CD4-positive, alpha-beta T cell (primary cell): ENCODE results near the gene CACNA1D. TPM values are rescaled to one million over a fixed set of nuclear protein-coding genes. Genes with fewer than 3 reads are reported as not detected.

ENCODE experiments used
- ATAC-seq: fragments of 200-7000 bp; cut with Tn5 transposase; one replicate; pipeline ENCODE4 v1.10.0; 2022; ENCODE audit warnings: mild to moderate bottlenecking; ENCODE audit not compliant: poor library complexity
- CTCF ChIA-PET: fragments of 350-600 bp; sonication (Branson Sonifier 250); formaldehyde crosslinking; loops from one replicate; lab custom pipeline; 2021; ENCODE audit warnings: antibody characterized with exemption, inconsistent platforms; lab: Charles Lee
- POLR2A ChIA-PET: fragments of 350-600 bp; sonication (Branson Sonifier 250); formaldehyde crosslinking; loops from one replicate; lab custom pipeline; 2021; ENCODE audit warnings: antibody characterized with exemption, inconsistent platforms; lab: Charles Lee
- DNase-seq, 14 experiments: peaks; one replicate each; pipeline ENCODE4 v3.0.0-alpha.2; 2013 to 2020; ENCODE audit warnings: mixed read lengths in 2 of 14
- H3K27ac ChIP-seq, 2 donors: one replicate each; pipeline versions ENCODE4 v1.5.1 to v1.7.0; 2013; ENCODE audit warnings: low read length in 2 of 2, low read depth in 1 of 2, mild to moderate bottlenecking in 1 of 2
- H3K27me3 ChIP-seq, 2 experiments: 1 replicate in 1 of 2; 2 replicates in 1 of 2; pipeline versions ENCODE4 v1.6.1 to v1.7.0; 2013; ENCODE audit warnings: low read length in 2 of 2, control low read depth in 1 of 2, mild to moderate bottlenecking in 1 of 2, moderate library complexity in 1 of 2; ENCODE audit not compliant: insufficient read depth in 2 of 2, control insufficient read depth in 1 of 2
- H3K36me3 ChIP-seq: one replicate; pipeline ENCODE4 v1.6.1; 2013; ENCODE audit warnings: low read length, control low read depth; ENCODE audit not compliant: insufficient read depth
- H3K4me1 ChIP-seq: one replicate; pipeline ENCODE4 v1.6.1; 2013; ENCODE audit warnings: low read length, control low read depth; ENCODE audit not compliant: insufficient read depth
- H3K4me3 ChIP-seq: one replicate; pipeline ENCODE4 v1.5.1; 2013; ENCODE audit warnings: mild to moderate bottlenecking, low read length, moderate library complexity
- H3K9me3 ChIP-seq, 2 experiments: 1 replicate in 1 of 2; 2 replicates in 1 of 2; pipeline versions ENCODE4 v1.6.1 to v1.7.0; 2013; ENCODE audit warnings: low read length in 2 of 2, mild to moderate bottlenecking in 2 of 2, control low read depth in 1 of 2, moderate library complexity in 1 of 2; ENCODE audit not compliant: control insufficient read depth in 1 of 2, insufficient read depth in 1 of 2
- H3K27ac Mint-ChIP-seq: one replicate; pipeline ENCODE4 v1.8.0; 2020; ENCODE audit warnings: mixed read lengths
- H3K27me3 Mint-ChIP-seq: one replicate; pipeline ENCODE4 v1.8.0; 2021; ENCODE audit warnings: mixed read lengths
- H3K36me3 Mint-ChIP-seq: one replicate; pipeline ENCODE4 v1.8.0; 2021; ENCODE audit warnings: low read depth, mixed read lengths
- H3K4me1 Mint-ChIP-seq: one replicate; pipeline ENCODE4 v1.8.0; 2021; ENCODE audit warnings: low read depth, mixed read lengths
- H3K4me3 Mint-ChIP-seq: one replicate; pipeline ENCODE4 v1.8.0; 2020; ENCODE audit warnings: mild to moderate bottlenecking, mixed read lengths
- H3K9me3 Mint-ChIP-seq: one replicate; pipeline ENCODE4 v1.8.0; 2020; ENCODE audit warnings: mixed read lengths
- intact Hi-C, 2 experiments: fragments of 100-400 bp; cut with DNase I in 1 of 2; cut with micrococcal nuclease in 1 of 2; formaldehyde crosslinking; loops; one replicate each; pipeline versions ENCODE4 v1.15.1 to v1.9.0; 2023 to 2025; cut with DNase I, micrococcal nuclease
- total RNA-seq, 174 experiments: library from RNA in 2 of 174; stranded (reverse) in 2 of 174; gene quantifications; one replicate each; pipeline ENCODE4 v1.2.3 and lab custom pipeline; 2021 to 2026
- TF ChIP-seq, protein P1 (sequence below): fragments of 200-600 bp; IDR thresholded peaks from one replicate; pipeline ENCODE4 v1.8.0; 2022; ENCODE audit warnings: antibody characterized with exemption, mild to moderate bottlenecking

CACNA1D gene
- total RNA-seq, 2 experiments from 2014 or later, result not detected

DNA sequence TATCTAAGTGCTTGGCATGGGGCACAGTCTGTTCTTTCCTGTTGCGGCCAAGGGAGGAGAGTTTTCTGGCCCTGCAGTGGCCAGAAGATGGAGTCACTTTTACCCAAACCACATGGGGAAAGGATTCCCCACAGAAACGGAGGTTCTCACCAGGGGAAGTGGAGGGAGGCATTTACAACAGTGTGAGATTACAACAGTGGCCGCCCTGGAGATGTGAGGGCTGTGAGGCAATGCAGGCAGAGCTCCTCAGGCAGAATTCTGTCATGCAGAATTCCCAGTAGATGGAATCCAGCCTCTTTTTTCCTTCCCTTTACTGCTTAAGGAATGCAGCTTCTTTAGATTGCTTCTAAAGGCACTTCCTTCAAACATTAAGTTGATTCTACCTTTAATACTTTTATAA lies 83.1 kb downstream of the CACNA1D start:
- H3K4me3 ChIP-seq, result no peak overlapping the region
- no peak overlapping the region for H3K27ac ChIP-seq
- intact Hi-C loops, result no loop called here
- POLR2A ChIA-PET, result no interaction called here
- no peaks in the 10 kb centered on the region for H3K4me1 ChIP-seq
- CTCF ChIA-PET, result no interaction called here
- DNase-seq, result no peak
- no peaks in the 10 kb centered on the region for H3K36me3 ChIP-seq
- TF ChIP-seq, protein P1, sequence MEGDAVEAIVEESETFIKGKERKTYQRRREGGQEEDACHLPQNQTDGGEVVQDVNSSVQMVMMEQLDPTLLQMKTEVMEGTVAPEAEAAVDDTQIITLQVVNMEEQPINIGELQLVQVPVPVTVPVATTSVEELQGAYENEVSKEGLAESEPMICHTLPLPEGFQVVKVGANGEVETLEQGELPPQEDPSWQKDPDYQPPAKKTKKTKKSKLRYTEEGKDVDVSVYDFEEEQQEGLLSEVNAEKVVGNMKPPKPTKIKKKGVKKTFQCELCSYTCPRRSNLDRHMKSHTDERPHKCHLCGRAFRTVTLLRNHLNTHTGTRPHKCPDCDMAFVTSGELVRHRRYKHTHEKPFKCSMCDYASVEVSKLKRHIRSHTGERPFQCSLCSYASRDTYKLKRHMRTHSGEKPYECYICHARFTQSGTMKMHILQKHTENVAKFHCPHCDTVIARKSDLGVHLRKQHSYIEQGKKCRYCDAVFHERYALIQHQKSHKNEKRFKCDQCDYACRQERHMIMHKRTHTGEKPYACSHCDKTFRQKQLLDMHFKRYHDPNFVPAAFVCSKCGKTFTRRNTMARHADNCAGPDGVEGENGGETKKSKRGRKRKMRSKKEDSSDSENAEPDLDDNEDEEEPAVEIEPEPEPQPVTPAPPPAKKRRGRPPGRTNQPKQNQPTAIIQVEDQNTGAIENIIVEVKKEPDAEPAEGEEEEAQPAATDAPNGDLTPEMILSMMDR, result no peak
- ATAC-seq, result no peak
- no peaks in the 10 kb centered on the region for H3K27me3 ChIP-seq
- H3K9me3 ChIP-seq, result no peaks in the 10 kb centered on the region
- H3K27ac Mint-ChIP-seq, result no peak overlapping the region
- H3K9me3 Mint-ChIP-seq, result no peaks in the 10 kb centered on the region
- peaks cover 6% of the 10 kb centered on the region for H3K27me3 Mint-ChIP-seq
- no peaks in the 10 kb centered on the region for H3K36me3 Mint-ChIP-seq
- H3K4me3 Mint-ChIP-seq, result no peak overlapping the region
- no peaks in the 10 kb centered on the region for H3K4me1 Mint-ChIP-seq

DNA sequence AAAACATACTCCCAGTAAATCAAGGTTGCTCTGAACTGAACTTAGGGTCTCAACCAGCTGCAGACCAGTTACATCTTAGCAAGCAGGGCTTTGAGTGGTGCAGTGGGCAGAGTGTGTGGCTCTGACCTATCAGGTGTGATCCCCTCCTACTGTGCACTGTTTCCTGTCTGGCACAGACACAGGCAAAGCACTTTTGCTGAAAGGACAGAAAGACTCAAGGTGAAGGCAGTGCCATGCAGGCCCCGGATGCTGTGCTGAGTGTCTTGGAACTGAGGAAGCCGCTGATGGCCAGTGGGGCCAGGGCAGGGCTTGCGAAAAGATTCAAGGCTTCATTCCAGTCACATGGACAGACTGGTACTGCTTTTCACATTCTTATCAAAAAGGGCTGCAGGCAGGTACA lies 85.2 kb downstream of the CACNA1D start:
- Histone ChIP-seq H3K4me3 (no peak overlapping the region), H3K27me3 (peaks cover 0 to 3% of the 10 kb centered on the region in 2 experiments), H3K36me3 (no peaks in the 10 kb centered on the region), H3K9me3 (no peaks in the 10 kb centered on the region), H3K27ac (no peak overlapping the region), H3K4me1 (no peaks in the 10 kb centered on the region)
- POLR2A ChIA-PET, result no interaction called here
- DNase-seq (no peak), ATAC-seq (no peak)
- TF ChIP-seq, protein P1, result no peak
- no peaks in the 10 kb centered on the region for H3K9me3 Mint-ChIP-seq
- no peak overlapping the region for H3K4me3 Mint-ChIP-seq
- intact Hi-C loops, result no loop called here
- CTCF ChIA-PET, result no interaction called here
- no peak overlapping the region for H3K27ac Mint-ChIP-seq
- peaks cover 6% of the 10 kb centered on the region for H3K27me3 Mint-ChIP-seq
- no peaks in the 10 kb centered on the region for H3K36me3 Mint-ChIP-seq
- no peaks in the 10 kb centered on the region for H3K4me1 Mint-ChIP-seq

DNA sequence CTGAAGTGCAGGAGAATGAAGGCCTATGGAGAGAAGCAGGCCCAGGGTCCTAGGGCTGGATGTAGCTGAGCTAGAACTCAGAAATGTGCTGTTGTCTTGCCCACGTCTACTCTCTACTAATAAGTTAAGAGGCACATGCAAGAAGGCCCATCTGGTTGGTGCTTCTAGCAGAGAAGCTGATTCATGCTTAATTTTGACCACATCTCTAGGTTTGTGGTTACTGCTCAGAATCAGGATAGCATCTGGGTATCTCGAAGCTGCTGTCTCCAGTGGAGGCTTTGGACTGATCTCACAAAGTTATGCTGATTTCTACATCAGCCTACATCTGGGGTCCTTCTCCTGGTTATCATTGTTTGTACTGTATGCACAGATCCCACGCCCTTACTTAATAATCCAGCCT lies 87.3 kb downstream of the CACNA1D start:
- Mint-ChIP-seq H3K4me1 (no peaks in the 10 kb centered on the region), H3K27ac (no peak overlapping the region), H3K4me3 (no peak overlapping the region), H3K9me3 (no peaks in the 10 kb centered on the region), H3K27me3 (no peaks in the 10 kb centered on the region), H3K36me3 (no peaks in the 10 kb centered on the region)
- intact Hi-C loops, result no loop called here
- TF ChIP-seq, protein P1, result no peak
- ChIA-PET CTCF (no interaction called here), POLR2A (no interaction called here)
- DNase-seq (no peak), ATAC-seq (no peak)
- no peaks in the 10 kb centered on the region for H3K4me1 ChIP-seq
- H3K9me3 ChIP-seq, result no peaks in the 10 kb centered on the region
- no peaks in the 10 kb centered on the region for H3K36me3 ChIP-seq
- peaks cover 0 to 3% of the 10 kb centered on the region in 2 experiments for H3K27me3 ChIP-seq
- no peak overlapping the region for H3K27ac ChIP-seq
- no peak overlapping the region for H3K4me3 ChIP-seq
